Measurements from ENCODE around the gene PPTC7.

PPTC7 gene

DNA sequence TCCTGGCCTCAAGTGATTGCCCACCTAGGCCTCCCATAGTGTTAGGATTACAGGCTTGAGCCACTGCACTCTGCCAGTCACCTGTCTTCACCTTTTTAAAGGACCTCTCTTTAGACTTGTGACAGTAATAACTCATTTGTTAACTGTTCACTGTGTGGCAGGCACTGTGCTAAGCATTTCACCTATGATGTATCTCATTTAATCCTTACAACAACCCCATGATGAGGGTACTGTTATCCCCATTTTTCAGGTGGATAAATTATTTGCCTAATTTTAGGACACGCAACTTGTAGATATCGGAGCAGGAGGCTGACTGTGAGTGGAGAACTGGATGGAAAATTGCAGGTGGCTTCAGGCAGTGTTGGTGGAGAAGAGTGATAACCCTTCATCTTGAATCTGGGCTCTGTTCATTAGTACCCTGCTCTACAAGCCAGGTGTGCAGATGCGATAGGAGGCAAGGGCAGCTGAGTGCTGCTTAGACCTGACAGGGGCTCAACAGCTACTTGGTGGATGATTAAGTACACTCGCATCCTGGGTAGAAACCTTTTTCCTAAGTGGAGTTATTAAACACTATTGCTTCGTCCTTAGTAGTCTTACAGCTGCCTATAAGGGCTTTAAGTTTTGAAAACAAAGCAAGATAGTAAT is 33.5 kb upstream of the PPTC7 start:
- ATAC-seq (ENCODE audit: low read depth): no peak
- H3K9me3 ChIP-seq (ENCODE audit: severe bottlenecking): no peaks in the 10 kb centered on the region

DNA sequence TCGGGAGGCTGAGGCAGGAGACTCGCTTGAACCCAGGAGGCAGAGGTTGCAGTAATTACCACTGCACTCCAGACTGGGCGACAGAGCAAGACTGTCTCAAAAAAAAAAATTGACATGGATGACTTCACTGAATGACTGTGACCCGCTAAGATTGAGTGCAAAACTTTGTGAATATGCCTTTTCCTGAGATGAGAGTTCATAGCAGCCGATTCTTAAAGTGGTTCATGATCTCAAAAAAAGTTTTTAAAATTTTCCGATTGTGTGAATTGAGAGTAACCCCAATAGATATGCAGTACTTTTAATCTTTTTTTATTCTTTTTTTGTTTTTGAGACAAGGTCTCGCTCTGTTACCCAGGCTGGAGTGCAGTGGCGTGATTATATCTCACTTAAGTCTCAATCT is 32.1 kb upstream of the PPTC7 start:
- peaks cover 6% of the 10 kb centered on the region for H3K4me1 ChIP-seq (ENCODE audit: insufficient read depth, poor library complexity, severe bottlenecking)

More for the DNA sequence above, 33.5 kb upstream of the PPTC7 start:
- TF ChIP-seq, protein P1, sequence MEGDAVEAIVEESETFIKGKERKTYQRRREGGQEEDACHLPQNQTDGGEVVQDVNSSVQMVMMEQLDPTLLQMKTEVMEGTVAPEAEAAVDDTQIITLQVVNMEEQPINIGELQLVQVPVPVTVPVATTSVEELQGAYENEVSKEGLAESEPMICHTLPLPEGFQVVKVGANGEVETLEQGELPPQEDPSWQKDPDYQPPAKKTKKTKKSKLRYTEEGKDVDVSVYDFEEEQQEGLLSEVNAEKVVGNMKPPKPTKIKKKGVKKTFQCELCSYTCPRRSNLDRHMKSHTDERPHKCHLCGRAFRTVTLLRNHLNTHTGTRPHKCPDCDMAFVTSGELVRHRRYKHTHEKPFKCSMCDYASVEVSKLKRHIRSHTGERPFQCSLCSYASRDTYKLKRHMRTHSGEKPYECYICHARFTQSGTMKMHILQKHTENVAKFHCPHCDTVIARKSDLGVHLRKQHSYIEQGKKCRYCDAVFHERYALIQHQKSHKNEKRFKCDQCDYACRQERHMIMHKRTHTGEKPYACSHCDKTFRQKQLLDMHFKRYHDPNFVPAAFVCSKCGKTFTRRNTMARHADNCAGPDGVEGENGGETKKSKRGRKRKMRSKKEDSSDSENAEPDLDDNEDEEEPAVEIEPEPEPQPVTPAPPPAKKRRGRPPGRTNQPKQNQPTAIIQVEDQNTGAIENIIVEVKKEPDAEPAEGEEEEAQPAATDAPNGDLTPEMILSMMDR (IDR thresholded peaks at IDR 0.05; ENCODE audit: poor library complexity, severe bottlenecking): no peak
- peaks cover 6% of the 10 kb centered on the region for H3K4me1 ChIP-seq (ENCODE audit: insufficient read depth, poor library complexity, severe bottlenecking)
- H3K27ac ChIP-seq (ENCODE audit: poor library complexity, severe bottlenecking): no peak overlapping the region
- DNase-seq (ENCODE audit: low spot score): no peak
- no peaks in the 10 kb centered on the region for H3K36me3 ChIP-seq (ENCODE audit: low read depth)
- no peak overlapping the region for H3K4me3 ChIP-seq (ENCODE audit: severe bottlenecking)
- no peaks in the 10 kb centered on the region for H3K27me3 ChIP-seq (ENCODE audit: insufficient read depth, poor library complexity, severe bottlenecking)

DNA sequence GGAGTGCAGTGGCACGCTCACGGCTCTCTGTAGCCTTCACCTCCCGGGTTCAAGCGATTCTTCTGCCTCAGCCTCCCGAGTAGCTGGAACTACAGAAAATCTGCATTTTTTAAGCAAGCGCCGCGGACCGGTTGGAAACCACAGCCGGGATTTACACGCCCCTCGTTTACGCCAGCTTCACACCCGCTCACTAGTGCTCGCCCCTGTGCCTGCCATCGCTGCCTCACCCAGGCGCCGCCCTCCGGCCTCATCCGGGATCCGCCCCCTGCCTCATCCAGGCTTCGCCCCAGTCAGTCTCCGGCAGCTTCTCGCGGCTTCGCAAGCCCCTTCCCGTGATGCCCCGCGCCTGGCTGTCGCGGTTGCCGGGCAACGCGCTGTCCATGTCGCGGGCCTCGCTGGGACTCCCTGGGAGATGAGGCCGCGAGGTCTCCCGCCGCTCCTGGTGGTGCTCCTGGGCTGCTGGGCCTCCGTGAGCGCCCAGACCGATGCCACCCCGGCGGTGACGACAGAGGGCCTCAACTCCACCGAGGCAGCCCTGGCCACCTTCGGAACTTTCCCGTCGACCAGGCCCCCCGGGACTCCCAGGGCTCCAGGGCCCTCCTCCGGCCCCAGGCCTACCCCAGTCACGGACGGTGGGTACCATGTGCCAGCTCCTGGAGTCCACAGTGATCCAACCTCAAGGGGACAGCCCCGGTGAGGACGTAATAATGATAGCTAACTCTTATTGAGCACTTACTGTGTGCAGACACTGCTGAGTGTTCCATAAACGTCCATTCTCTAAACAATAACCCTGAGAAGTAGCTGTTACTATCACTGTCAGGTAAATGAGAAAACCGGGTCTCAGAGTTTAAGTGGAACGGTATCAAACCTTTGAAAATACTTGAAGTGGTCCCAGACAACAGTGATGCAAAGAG is 30.9 kb upstream of the PPTC7 start, which contains the start of gene TCTN1:
Gene TCTN1, plus strand, starts transcription at position 359 of the 914 bp plus-strand sequence. Its CDS starts 54 bp downstream, at position 413.
- TF ChIP-seq, protein P1 (IDR thresholded peaks at IDR 0.05; ENCODE audit: poor library complexity, severe bottlenecking): peak; percentile 8
- Histone ChIP-seq H3K9me3 (ENCODE audit: severe bottlenecking) (no peaks in the 10 kb centered on the region), H3K4me3 (ENCODE audit: severe bottlenecking) (peak within 1 kb of the TSS; percentile 48), H3K36me3 (ENCODE audit: low read depth) (no peaks in the 10 kb centered on the region), H3K27me3 (ENCODE audit: insufficient read depth, poor library complexity, severe bottlenecking) (no peaks in the 10 kb centered on the region), H3K4me1 (ENCODE audit: insufficient read depth, poor library complexity, severe bottlenecking) (peaks cover 6% of the 10 kb centered on the region), H3K27ac (ENCODE audit: poor library complexity, severe bottlenecking) (no peak within 1 kb of the TSS)
- DNase-seq (ENCODE audit: low spot score): peak; percentile 94
- ATAC-seq (ENCODE audit: low read depth): peak; percentile 99

More for the DNA sequence above, 32.1 kb upstream of the PPTC7 start:
- ATAC-seq (ENCODE audit: low read depth): no peak
- Histone ChIP-seq H3K4me3 (ENCODE audit: severe bottlenecking) (no peak overlapping the region), H3K27ac (ENCODE audit: poor library complexity, severe bottlenecking) (no peak overlapping the region), H3K27me3 (ENCODE audit: insufficient read depth, poor library complexity, severe bottlenecking) (no peaks in the 10 kb centered on the region), H3K36me3 (ENCODE audit: low read depth) (no peaks in the 10 kb centered on the region), H3K9me3 (ENCODE audit: severe bottlenecking) (no peaks in the 10 kb centered on the region)
- TF ChIP-seq, protein P1 (IDR thresholded peaks at IDR 0.05; ENCODE audit: poor library complexity, severe bottlenecking): no peak
- no peak for DNase-seq (ENCODE audit: low spot score)

DNA sequence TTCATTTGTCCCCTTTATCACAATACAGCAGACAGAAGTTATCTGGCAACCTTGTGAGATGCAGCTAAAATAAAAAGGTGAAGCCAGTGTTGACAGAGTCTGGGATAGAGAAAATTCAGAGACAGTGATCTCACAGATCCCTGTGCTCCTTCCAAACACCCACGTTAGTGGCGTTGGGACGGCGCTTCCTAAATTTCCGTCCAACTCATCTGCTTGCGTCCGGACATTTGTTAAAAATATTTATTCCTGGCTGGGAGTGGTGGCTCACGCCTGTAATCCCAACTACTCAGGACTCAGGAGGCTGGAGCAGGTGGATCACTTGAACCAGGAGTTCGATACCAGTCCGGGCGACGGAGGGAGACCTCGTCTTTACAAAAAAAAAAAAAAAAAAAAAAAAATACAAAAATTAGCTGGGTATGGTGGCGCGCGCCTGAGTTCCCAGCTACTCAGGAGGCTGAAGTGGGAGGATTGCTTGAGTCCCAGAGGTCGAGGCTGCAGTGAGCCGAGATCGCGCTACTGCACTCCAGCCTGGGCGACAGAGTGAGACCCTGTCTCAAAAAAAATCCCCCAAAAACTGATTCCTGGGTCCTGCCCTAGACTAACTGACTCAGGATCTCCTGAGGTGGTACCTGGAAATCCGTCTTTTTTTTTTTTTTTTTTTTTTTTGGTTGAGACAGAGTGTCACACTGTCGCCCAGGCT is 30.1 kb upstream of the PPTC7 start:
- H3K27ac ChIP-seq (ENCODE audit: poor library complexity, severe bottlenecking): no peak overlapping the region

More for the DNA sequence above, 30.1 kb upstream of the PPTC7 start:
- Histone ChIP-seq H3K4me3 (ENCODE audit: severe bottlenecking) (peak overlapping the region; percentile 48), H3K9me3 (ENCODE audit: severe bottlenecking) (no peaks in the 10 kb centered on the region), H3K36me3 (ENCODE audit: low read depth) (no peaks in the 10 kb centered on the region), H3K27me3 (ENCODE audit: insufficient read depth, poor library complexity, severe bottlenecking) (no peaks in the 10 kb centered on the region), H3K4me1 (ENCODE audit: insufficient read depth, poor library complexity, severe bottlenecking) (peaks cover 6% of the 10 kb centered on the region)
- DNase-seq (ENCODE audit: low spot score): no peak
- ATAC-seq (ENCODE audit: low read depth): no peak
- TF ChIP-seq, protein P1 (IDR thresholded peaks at IDR 0.05; ENCODE audit: poor library complexity, severe bottlenecking): no peak
